Endothelial cell of umbilical vein (primary cell): ENCODE measurements around the gene STT3B.

Experiments
- CTCF ChIP-seq, 2 donors: IDR thresholded peaks; 1 replicate in 1 of 2; 2 replicates in 1 of 2; pipeline ENCODE4 v1.5.1; 2011; ENCODE audit warnings: low read length in 2 of 2, mild to moderate bottlenecking in 2 of 2, moderate library complexity in 2 of 2, control low read depth in 1 of 2, inconsistent platforms in 1 of 2, low read depth in 1 of 2; ENCODE audit not compliant: insufficient read depth in 1 of 2; ENCODE audit errors: extremely low read depth in 1 of 2
- EZH2 ChIP-seq: IDR thresholded peaks from 2 replicates; pipeline ENCODE4 v1.6.1; 2012; ENCODE audit warnings: borderline replicate concordance, low read depth, mild to moderate bottlenecking, moderate library complexity, low read length, inconsistent platforms; ENCODE audit not compliant: severe bottlenecking
- GATA2 ChIP-seq: IDR thresholded peaks from 2 replicates; pipeline ENCODE4 v1.7.0; 2011; ENCODE audit warnings: low read depth, mild to moderate bottlenecking, moderate library complexity, mixed read lengths, low read length; ENCODE audit not compliant: insufficient read length, insufficient read depth
- MYC ChIP-seq: IDR thresholded peaks from one replicate; pipeline ENCODE4 v1.6.1; 2011; ENCODE audit warnings: mild to moderate bottlenecking, low read depth, low read length
- POLR2A ChIP-seq: IDR thresholded peaks from 2 replicates; pipeline ENCODE4 v1.6.1; 2012; ENCODE audit warnings: low read depth, mild to moderate bottlenecking, control low read depth, low read length
- POLR2AphosphoS5 ChIP-seq: IDR thresholded peaks from 2 replicates; pipeline ENCODE4 v1.6.1; 2012; ENCODE audit warnings: low read depth, mild to moderate bottlenecking, control low read depth, low read length, moderate library complexity; ENCODE audit not compliant: insufficient read depth

GRCh38 chr3:31573036-31573779, 40.5 kb downstream of the STT3B start:
- TF ChIP-seq EZH2 (no peak), CTCF (IDR thresholded peaks at IDR 0.05; ENCODE audit: extremely low read depth in 1 of 2, insufficient read depth in 1 of 2, low read depth in 1 of 2, low read length in 2 of 2) (no peak), POLR2A (no peak), MYC (no peak), POLR2AphosphoS5 (no peak), GATA2 (no peak)
